OCI-LY7 (cell line): ENCODE data around the gene PRKN. TPM values are rescaled to one million over a fixed set of nuclear protein-coding genes. Genes with fewer than 3 reads are reported as not detected.

ENCODE experiments used
- BruUV-seq: library from RNA; stranded (reverse); fragments of 400-500 nt; replicated peaks from 2 replicates; lab custom pipeline; 2021; lab: Mats Ljungman, UMichigan
- CTCF ChIA-PET: fragments of 300-600 bp; sonication (Branson Sonifier 250); formaldehyde crosslinking; loops from one replicate; lab custom pipeline; 2022; ENCODE audit warnings: antibody characterized with exemption; ENCODE audit not compliant: unreplicated experiment; lab: Charles Lee
- POLR2A ChIA-PET: fragments of 300-600 bp; sonication (Branson Sonifier 250); formaldehyde crosslinking; loops from one replicate; lab custom pipeline; 2022; ENCODE audit warnings: antibody characterized with exemption; lab: Charles Lee
- DNase-seq: peaks from one replicate; pipeline ENCODE4 v3.0.0-alpha.2; 2015; ENCODE audit warnings: low spot score
- H2AFZ ChIP-seq: fragments of 200-600 bp; sonication (generic), shearing (Covaris generic); 2 replicates; pipeline ENCODE4 v1.6.1; 2014; ENCODE audit warnings: mild to moderate bottlenecking, antibody characterized with exemption, low read length, moderate library complexity
- H3K27ac ChIP-seq: fragments of 200-600 bp; sonication (generic); 2 replicates; pipeline ENCODE4 v1.5.1; 2014; ENCODE audit warnings: mixed run types, low read depth, mild to moderate bottlenecking, moderate library complexity, low read length, inconsistent platforms; ENCODE audit not compliant: poor library complexity, severe bottlenecking
- H3K36me3 ChIP-seq: fragments of 200-600 bp; sonication (generic); 2 replicates; pipeline ENCODE4 v1.6.1; 2014; ENCODE audit warnings: mild to moderate bottlenecking, antibody characterized with exemption, low read length, moderate library complexity, mixed read lengths; ENCODE audit not compliant: insufficient read depth
- H3K4me1 ChIP-seq: fragments of 200-600 bp; sonication (generic); 2 replicates; pipeline ENCODE4 v1.5.1; 2014; ENCODE audit warnings: mild to moderate bottlenecking, low read length; ENCODE audit not compliant: insufficient read depth, poor library complexity, severe bottlenecking
- H3K4me2 ChIP-seq: fragments of 200-600 bp; sonication (generic); 2 replicates; pipeline ENCODE4 v1.6.1; 2014; ENCODE audit warnings: mild to moderate bottlenecking, low read length
- H3K4me3 ChIP-seq: fragments of 200-600 bp; sonication (generic); 2 replicates; pipeline ENCODE4 v1.5.1; 2014; ENCODE audit warnings: mild to moderate bottlenecking, low read depth, low read length; ENCODE audit not compliant: poor library complexity, severe bottlenecking
- H3K79me2 ChIP-seq: fragments of 200-600 bp; sonication (generic); 2 replicates; pipeline ENCODE4 v1.6.1; 2016; ENCODE audit warnings: low read depth, mild to moderate bottlenecking, low read length, moderate library complexity, mixed read lengths; ENCODE audit not compliant: insufficient read depth
- H3K9me2 ChIP-seq: fragments of 200-600 bp; sonication (generic); 2 replicates; pipeline ENCODE4 v1.6.1; 2016; ENCODE audit warnings: mild to moderate bottlenecking, low read length, mixed read lengths; ENCODE audit not compliant: insufficient read depth
- H3K9me3 ChIP-seq: fragments of 200-600 bp; sonication (generic); 2 replicates; pipeline ENCODE4 v1.6.1; 2014; ENCODE audit warnings: mild to moderate bottlenecking, mixed run types, low read length, mixed read lengths
- H4K20me1 ChIP-seq: fragments of 200-600 bp; sonication (generic); 2 replicates; pipeline ENCODE4 v1.6.1; 2014; ENCODE audit warnings: mild to moderate bottlenecking, antibody characterized with exemption, low read length, moderate library complexity, mixed read lengths; ENCODE audit not compliant: insufficient read depth
- EZH2phosphoT487 ChIP-seq: fragments of 200-600 bp; sonication (generic); IDR thresholded peaks from 2 replicates; pipeline ENCODE4 v1.6.1; 2018; ENCODE audit warnings: low read depth, borderline replicate concordance, mild to moderate bottlenecking, mixed run types, antibody characterized with exemption, low read length, moderate library complexity, mixed read lengths
- intact Hi-C: fragments of 100-400 bp; cut with micrococcal nuclease; formaldehyde crosslinking; loops from one replicate; pipeline ENCODE4 v1.10.0; 2022; ENCODE audit not compliant: unreplicated experiment
- total RNA-seq, 2 experiments: library from RNA; depleted of rRNA in 1 of 2; stranded (reverse); fragments of >200 nt in 1 of 2; shearing (Covaris generic) in 1 of 2; gene quantifications; 2 replicates each; pipeline ENCODE4 v1.2.3, GENCODE V29; 2014 to 2022
- TF ChIP-seq, protein P1 (sequence below): fragments of 200-600 bp; sonication (generic); conservative IDR thresholded peaks from 2 replicates; pipeline ENCODE4 v1.5.1; 2014; ENCODE audit warnings: mild to moderate bottlenecking, antibody characterized with exemption, low read length, moderate library complexity, mixed read lengths

Gene PRKN
- total RNA-seq, 2 experiments from 2014 or later: 1.3 to 2.0 TPM

DNA sequence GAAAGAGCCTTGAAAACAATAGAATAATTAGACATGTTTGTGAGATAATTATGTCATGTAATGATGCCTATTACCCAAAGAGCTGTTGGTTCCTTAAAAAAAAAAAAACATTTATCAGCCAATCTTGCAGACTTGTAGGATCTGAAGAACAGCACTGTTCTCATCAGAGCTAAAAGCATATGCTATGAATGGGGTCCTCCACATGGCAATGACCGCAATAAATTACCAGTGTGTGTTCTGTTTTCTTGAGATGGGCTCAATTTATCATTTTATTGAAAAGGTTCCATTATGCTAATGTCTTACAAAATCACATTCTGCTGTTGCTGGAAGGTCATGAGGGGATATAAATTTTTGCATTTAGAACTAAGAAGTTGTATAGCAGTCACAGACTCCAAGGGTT lies 484.7 kb downstream of the PRKN start:
- no peak overlapping the region for H3K27ac ChIP-seq
- no peaks in the 10 kb centered on the region for H3K79me2 ChIP-seq
- no TSS peak for BruUV-seq
- DNase-seq: no peak
- H3K9me2 ChIP-seq: no peaks in the 10 kb centered on the region
- H3K36me3 ChIP-seq: no peaks in the 10 kb centered on the region
- ChIA-PET POLR2A (no interaction called here), CTCF (no interaction called here)
- no peak for TF ChIP-seq EZH2phosphoT487
- TF ChIP-seq, protein P1, sequence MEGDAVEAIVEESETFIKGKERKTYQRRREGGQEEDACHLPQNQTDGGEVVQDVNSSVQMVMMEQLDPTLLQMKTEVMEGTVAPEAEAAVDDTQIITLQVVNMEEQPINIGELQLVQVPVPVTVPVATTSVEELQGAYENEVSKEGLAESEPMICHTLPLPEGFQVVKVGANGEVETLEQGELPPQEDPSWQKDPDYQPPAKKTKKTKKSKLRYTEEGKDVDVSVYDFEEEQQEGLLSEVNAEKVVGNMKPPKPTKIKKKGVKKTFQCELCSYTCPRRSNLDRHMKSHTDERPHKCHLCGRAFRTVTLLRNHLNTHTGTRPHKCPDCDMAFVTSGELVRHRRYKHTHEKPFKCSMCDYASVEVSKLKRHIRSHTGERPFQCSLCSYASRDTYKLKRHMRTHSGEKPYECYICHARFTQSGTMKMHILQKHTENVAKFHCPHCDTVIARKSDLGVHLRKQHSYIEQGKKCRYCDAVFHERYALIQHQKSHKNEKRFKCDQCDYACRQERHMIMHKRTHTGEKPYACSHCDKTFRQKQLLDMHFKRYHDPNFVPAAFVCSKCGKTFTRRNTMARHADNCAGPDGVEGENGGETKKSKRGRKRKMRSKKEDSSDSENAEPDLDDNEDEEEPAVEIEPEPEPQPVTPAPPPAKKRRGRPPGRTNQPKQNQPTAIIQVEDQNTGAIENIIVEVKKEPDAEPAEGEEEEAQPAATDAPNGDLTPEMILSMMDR: no peak
- H3K9me3 ChIP-seq: no peaks in the 10 kb centered on the region
- no peak overlapping the region for H3K4me2 ChIP-seq
- H3K4me3 ChIP-seq: no peak overlapping the region
- no peaks in the 10 kb centered on the region for H4K20me1 ChIP-seq
- intact Hi-C loops: no loop called here
- no peaks in the 10 kb centered on the region for H3K4me1 ChIP-seq
- H2AFZ ChIP-seq: no peak overlapping the region

DNA sequence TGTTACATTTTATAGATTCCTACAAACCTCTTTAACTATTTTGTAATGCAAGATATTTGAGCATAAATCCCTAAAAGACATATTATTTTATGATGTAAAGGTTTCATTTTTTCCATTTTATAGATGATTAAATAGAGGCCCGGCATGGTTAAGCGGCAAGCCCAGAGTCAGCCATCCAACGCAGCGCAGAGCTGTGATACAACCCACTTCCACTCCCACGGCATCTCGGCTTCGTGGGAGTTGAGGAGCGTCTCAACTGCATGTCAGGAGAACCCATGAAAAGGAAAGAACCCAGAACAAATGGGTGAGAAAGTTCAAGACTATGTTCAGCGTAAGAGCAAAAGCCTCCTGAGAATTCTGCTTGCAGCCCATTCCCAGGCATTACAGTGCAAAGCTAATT lies 488.2 kb downstream of the PRKN start:
- no peak overlapping the region for H3K4me2 ChIP-seq
- POLR2A ChIA-PET: interaction anchor here (0.6 kb wide), 1 partner anchor 927 kb away, joined by 3 read pairs; no protein-coding TSS in a partner anchor
- DNase-seq: no peak
- H3K27ac ChIP-seq: no peak overlapping the region
- BruUV-seq: no TSS peak
- intact Hi-C loops: no loop called here
- no peaks in the 10 kb centered on the region for H3K9me3 ChIP-seq
- no peak overlapping the region for H3K4me3 ChIP-seq
- H3K79me2 ChIP-seq: no peaks in the 10 kb centered on the region
- CTCF ChIA-PET: no interaction called here
- H4K20me1 ChIP-seq: no peaks in the 10 kb centered on the region
- no peaks in the 10 kb centered on the region for H3K9me2 ChIP-seq
- no peaks in the 10 kb centered on the region for H3K4me1 ChIP-seq
- H3K36me3 ChIP-seq: no peaks in the 10 kb centered on the region
- H2AFZ ChIP-seq: no peak overlapping the region
- TF ChIP-seq, protein P1: no peak
- no peak for TF ChIP-seq EZH2phosphoT487

DNA sequence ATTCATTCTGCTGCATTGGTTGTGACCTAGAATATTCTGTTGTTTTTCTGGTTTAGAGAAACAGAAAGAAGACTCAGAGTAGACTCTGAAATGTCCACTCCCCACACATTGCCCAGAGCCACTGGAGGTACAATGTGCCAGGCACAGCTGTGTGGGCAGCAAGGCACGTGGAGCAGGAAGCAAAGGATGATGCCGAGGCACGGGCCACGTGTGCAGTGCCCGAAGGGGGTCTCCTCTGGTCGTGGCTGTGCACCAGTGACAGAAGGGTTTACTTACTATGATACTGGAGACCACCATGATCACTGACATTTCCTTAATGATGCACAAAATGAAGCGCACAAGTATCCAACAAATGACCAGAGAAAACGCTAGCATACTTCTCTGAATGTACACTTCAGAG lies 488.9 kb downstream of the PRKN start:
- no peaks in the 10 kb centered on the region for H3K4me1 ChIP-seq
- H3K9me3 ChIP-seq: no peaks in the 10 kb centered on the region
- CTCF ChIA-PET: no interaction called here
- no TSS peak for BruUV-seq
- no peaks in the 10 kb centered on the region for H3K79me2 ChIP-seq
- no peak overlapping the region for H3K27ac ChIP-seq
- no peaks in the 10 kb centered on the region for H3K36me3 ChIP-seq
- H3K9me2 ChIP-seq: no peaks in the 10 kb centered on the region
- POLR2A ChIA-PET: no interaction called here
- H3K4me3 ChIP-seq: no peak overlapping the region
- H2AFZ ChIP-seq: no peak overlapping the region
- no peak for DNase-seq
- TF ChIP-seq EZH2phosphoT487: no peak
- no peak overlapping the region for H3K4me2 ChIP-seq
- no peaks in the 10 kb centered on the region for H4K20me1 ChIP-seq
- intact Hi-C loops: no loop called here
